ENCODE measurements around the gene POLR3H. TPM values are rescaled to one million over a fixed set of nuclear protein-coding genes. Genes with fewer than 3 reads are reported as not detected.

The POLR3H gene
- total RNA-seq, 1 donor from 2014 or later: 44.5 TPM

GRCh38 chr22:41500303-41500702, 44.0 kb downstream of the POLR3H start:
- H3K79me2 ChIP-seq (ENCODE audit: insufficient read depth, low read length): peaks cover 21% of the 10 kb centered on the region
- peaks cover 12% of the 10 kb centered on the region for H3K36me3 ChIP-seq (ENCODE audit: insufficient read depth, low read length)
- H4K20me1 ChIP-seq (ENCODE audit: insufficient read depth, low read length): peaks cover 53% of the 10 kb centered on the region
- TF ChIP-seq EZH2 (IDR thresholded peaks at IDR 0.05; ENCODE audit: insufficient read depth, low read length): no peak
- no peak for TF ChIP-seq CTCF (IDR thresholded peaks at IDR 0.05; ENCODE audit: insufficient read depth, low read depth, low read length)
- no peak overlapping the region for H3K4me3 ChIP-seq (ENCODE audit: insufficient read depth, low read depth, low read length)
- Mint-ChIP-seq H3K9me3 (ENCODE audit: unreplicated experiment) (no peaks in the 10 kb centered on the region), H3K4me1 (ENCODE audit: low read depth, unreplicated experiment) (no peaks in the 10 kb centered on the region), H3K27ac (ENCODE audit: unreplicated experiment) (no peak overlapping the region), H3K36me3 (ENCODE audit: low read depth, unreplicated experiment) (peaks cover 11% of the 10 kb centered on the region), H3K4me3 (ENCODE audit: unreplicated experiment) (no peak overlapping the region), H3K27me3 (ENCODE audit: low read depth, unreplicated experiment) (no peaks in the 10 kb centered on the region)
- DNase-seq (ENCODE audit: low read depth) (no peak), FAIRE-seq (no peak)
- H3K9ac ChIP-seq (ENCODE audit: low read length): no peak overlapping the region
- H3K9me3 ChIP-seq (ENCODE audit: insufficient read depth, low read depth, low read length): no peaks in the 10 kb centered on the region
- no peak overlapping the region for H3K27ac ChIP-seq (ENCODE audit: low read depth, low read length)
- H2AFZ ChIP-seq (ENCODE audit: low read depth, low read length): no peak overlapping the region
- H3K27me3 ChIP-seq (ENCODE audit: insufficient read depth, low read length): no peaks in the 10 kb centered on the region
- no peak overlapping the region for H3K4me2 ChIP-seq (ENCODE audit: low read length)
- peaks cover 3% of the 10 kb centered on the region for H3K4me1 ChIP-seq (ENCODE audit: insufficient read depth, low read length)

GRCh38 chr22:41499624-41500280, 44.5 kb downstream of the POLR3H start:
- DNase-seq (ENCODE audit: low read depth): no peak
- H3K79me2 ChIP-seq (ENCODE audit: insufficient read depth, low read length): peaks cover 26% of the 10 kb centered on the region
- Mint-ChIP-seq H3K4me3 (ENCODE audit: unreplicated experiment) (no peak overlapping the region), H3K27ac (ENCODE audit: unreplicated experiment) (no peak overlapping the region), H3K4me1 (ENCODE audit: low read depth, unreplicated experiment) (no peaks in the 10 kb centered on the region), H3K27me3 (ENCODE audit: low read depth, unreplicated experiment) (no peaks in the 10 kb centered on the region), H3K36me3 (ENCODE audit: low read depth, unreplicated experiment) (peaks cover 11% of the 10 kb centered on the region), H3K9me3 (ENCODE audit: unreplicated experiment) (no peaks in the 10 kb centered on the region)
- H3K27ac ChIP-seq (ENCODE audit: low read depth, low read length): no peak overlapping the region
- no peak overlapping the region for H3K4me2 ChIP-seq (ENCODE audit: low read length)
- H3K36me3 ChIP-seq (ENCODE audit: insufficient read depth, low read length): peaks cover 12% of the 10 kb centered on the region
- no peaks in the 10 kb centered on the region for H3K27me3 ChIP-seq (ENCODE audit: insufficient read depth, low read length)
- no peak overlapping the region for H3K9ac ChIP-seq (ENCODE audit: low read length)
- peaks cover 54% of the 10 kb centered on the region for H4K20me1 ChIP-seq (ENCODE audit: insufficient read depth, low read length)
- peaks cover 3% of the 10 kb centered on the region for H3K4me1 ChIP-seq (ENCODE audit: insufficient read depth, low read length)
- no peak for FAIRE-seq
- H2AFZ ChIP-seq (ENCODE audit: low read depth, low read length): no peak overlapping the region
- TF ChIP-seq CTCF (IDR thresholded peaks at IDR 0.05; ENCODE audit: insufficient read depth, low read depth, low read length): no peak
- TF ChIP-seq EZH2 (IDR thresholded peaks at IDR 0.05; ENCODE audit: insufficient read depth, low read length): no peak
- no peak overlapping the region for H3K4me3 ChIP-seq (ENCODE audit: insufficient read depth, low read depth, low read length)
- H3K9me3 ChIP-seq (ENCODE audit: insufficient read depth, low read depth, low read length): no peaks in the 10 kb centered on the region

DNA sequence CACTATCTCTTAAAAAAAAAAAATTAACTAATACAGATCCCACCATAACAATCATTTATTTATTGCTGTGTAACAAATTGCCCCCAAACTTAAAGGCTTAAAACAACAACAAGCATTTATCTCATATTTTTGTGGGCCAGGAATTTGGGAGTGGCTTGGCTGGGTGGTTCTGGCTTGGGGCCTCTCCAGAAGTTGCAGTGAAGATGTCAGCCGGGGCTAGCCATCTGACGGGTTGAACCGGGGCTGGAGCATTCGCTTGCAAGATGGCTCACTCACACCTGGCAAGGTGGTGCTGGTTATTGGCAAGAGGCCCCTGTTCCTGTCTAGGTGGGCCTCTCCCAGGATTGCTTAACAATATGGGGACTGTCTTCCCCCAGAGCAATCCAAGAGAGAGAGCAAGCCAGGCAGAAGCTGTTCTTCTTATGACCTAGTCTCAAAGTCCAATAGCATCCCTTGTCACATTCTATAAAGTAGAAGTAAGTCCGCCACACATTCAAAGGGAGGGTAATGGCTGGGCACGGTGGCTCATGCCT, 45.9 kb downstream of the POLR3H start:
- Histone ChIP-seq H3K9me3 (ENCODE audit: insufficient read depth, low read depth, low read length) (no peaks in the 10 kb centered on the region), H4K20me1 (ENCODE audit: insufficient read depth, low read length) (peaks cover 55% of the 10 kb centered on the region), H3K4me1 (ENCODE audit: insufficient read depth, low read length) (no peaks in the 10 kb centered on the region), H3K9ac (ENCODE audit: low read length) (no peak overlapping the region), H3K4me3 (ENCODE audit: insufficient read depth, low read depth, low read length) (no peak overlapping the region), H3K79me2 (ENCODE audit: insufficient read depth, low read length) (peaks cover 34% of the 10 kb centered on the region), H3K27me3 (ENCODE audit: insufficient read depth, low read length) (no peaks in the 10 kb centered on the region), H3K27ac (ENCODE audit: low read depth, low read length) (no peak overlapping the region), H2AFZ (ENCODE audit: low read depth, low read length) (no peak overlapping the region), H3K36me3 (ENCODE audit: insufficient read depth, low read length) (peaks cover 12% of the 10 kb centered on the region), H3K4me2 (ENCODE audit: low read length) (no peak overlapping the region)
- no peaks in the 10 kb centered on the region for H3K27me3 Mint-ChIP-seq (ENCODE audit: low read depth, unreplicated experiment)
- no peaks in the 10 kb centered on the region for H3K9me3 Mint-ChIP-seq (ENCODE audit: unreplicated experiment)
- FAIRE-seq (no peak), DNase-seq (ENCODE audit: low read depth) (no peak)
- no peak overlapping the region for H3K4me3 Mint-ChIP-seq (ENCODE audit: unreplicated experiment)
- TF ChIP-seq CTCF (IDR thresholded peaks at IDR 0.05; ENCODE audit: insufficient read depth, low read depth, low read length): no peak
- TF ChIP-seq EZH2 (IDR thresholded peaks at IDR 0.05; ENCODE audit: insufficient read depth, low read length): no peak
- H3K4me1 Mint-ChIP-seq (ENCODE audit: low read depth, unreplicated experiment): no peaks in the 10 kb centered on the region
- no peak overlapping the region for H3K27ac Mint-ChIP-seq (ENCODE audit: unreplicated experiment)
- H3K36me3 Mint-ChIP-seq (ENCODE audit: low read depth, unreplicated experiment): peaks cover 6% of the 10 kb centered on the region

Data from astrocyte (in vitro differentiated cells and primary cell).